Prostate gland (tissue), 2 donors: ENCODE data around the gene GRIK2. TPM values are rescaled to one million over a fixed set of nuclear protein-coding genes. Genes with fewer than 3 reads are reported as not detected.

Experiments
- DNase-seq: peaks from one replicate; pipeline ENCODE4 v3.0.0-alpha.2; 2019; ENCODE audit warnings: low spot score
- H3K27ac ChIP-seq, 2 donors: fragments of 200-600 bp; sonication (generic); 2 replicates each; pipeline ENCODE4 v1.5.1; 2017 to 2019
- H3K27me3 ChIP-seq: fragments of 200-600 bp; sonication (generic); replicated peaks from 2 replicates; pipeline ENCODE4 v1.5.1; 2019; ENCODE audit not compliant: insufficient read depth
- H3K36me3 ChIP-seq, 2 donors: fragments of 200-600 bp; sonication (generic); 1 replicate in 1 of 2; 2 replicates in 1 of 2; pipeline versions ENCODE4 v1.5.1 to v1.8.1; 2017 to 2019
- H3K4me1 ChIP-seq: fragments of 200-600 bp; sonication (generic); replicated peaks from 2 replicates; pipeline ENCODE4 v1.5.1; 2019
- H3K4me3 ChIP-seq, 2 donors: fragments of 200-600 bp; sonication (generic); 2 replicates each; pipeline ENCODE4 v1.5.1; 2017 to 2019
- H3K9me3 ChIP-seq: fragments of 200-600 bp; sonication (generic); 2 replicates; pipeline ENCODE4 v1.5.1; 2017
- CTCF ChIP-seq, 4 experiments: fragments of 200-600 bp in 2 of 4; fragments of 450-650 bp in 2 of 4; sonication (generic) in 2 of 4; IDR thresholded peaks; 1 replicate in 3 of 4; 2 replicates in 1 of 4; pipeline ENCODE4 v1.5.1; 2016 to 2019; ENCODE audit warnings: antibody characterized with exemption in 4 of 4, mild to moderate bottlenecking in 2 of 4, moderate library complexity in 2 of 4
- POLR2A ChIP-seq: fragments of 450-650 bp; IDR thresholded peaks from one replicate; pipeline ENCODE4 v1.6.1; 2016; ENCODE audit warnings: antibody characterized with exemption, mild to moderate bottlenecking
- POLR2AphosphoS5 ChIP-seq: sonication (generic); formaldehyde crosslinking; IDR thresholded peaks from one replicate; pipeline ENCODE4 v1.6.1; 2017; ENCODE audit warnings: antibody characterized with exemption
- WGBS: methylation state at CpG from one replicate; pipeline ENCODE4 v1.1.5; 2018; 5-methylcytosine and 5-hydroxymethylcytosine counted together
- intact Hi-C: fragments of 100-400 bp; cut with DNase I; formaldehyde crosslinking; loops from one replicate; pipeline ENCODE4 v1.14.2; 2022
- total RNA-seq, 2 donors: library from RNA; depleted of rRNA; stranded (reverse); fragments of >200 nt; gene quantifications; one replicate each; pipeline ENCODE4 v1.1.0, GENCODE V29; 2016

Gene GRIK2
- total RNA-seq, 2 donors from 2014 or later = 2.6 to 15.7 TPM

- intact Hi-C loops = no loop called here
- TF ChIP-seq POLR2AphosphoS5 (no peak), CTCF (IDR thresholded peaks at IDR 0.05) (no peak), POLR2A (no peak)
- WGBS = 47% methylated on average over 2 of the region's 2 CpGs
- Histone ChIP-seq H3K27me3 (no peaks in the 10 kb centered on the region), H3K9me3 (no peaks in the 10 kb centered on the region), H3K27ac (no peak overlapping the region), H3K4me3 (no peak overlapping the region), H3K4me1 (no peaks in the 10 kb centered on the region), H3K36me3 (no peaks in the 10 kb centered on the region)
- no peak for DNase-seq
Measured at GRCh38 chr6:101434601-101435000, 41.1 kb downstream of the GRIK2 start.

- TF ChIP-seq POLR2AphosphoS5 = no peak
- TF ChIP-seq POLR2A = no peak
- TF ChIP-seq CTCF (IDR thresholded peaks at IDR 0.05) = no peak
- Histone ChIP-seq H3K27ac (no peak overlapping the region), H3K4me1 (no peaks in the 10 kb centered on the region), H3K36me3 (no peaks in the 10 kb centered on the region), H3K4me3 (no peak overlapping the region), H3K9me3 (no peaks in the 10 kb centered on the region), H3K27me3 (no peaks in the 10 kb centered on the region)
- no peak for DNase-seq
- whole genome bisulfite sequencing = 46% methylated on average over 1 of the region's 1 CpG
- intact Hi-C loops = no loop called here
Measured at GRCh38 chr6:101435038-101435437, 41.5 kb downstream of the GRIK2 start.

GRCh38 chr6:101439790-101440189 lies 46.3 kb downstream of the GRIK2 start:
- no peaks in the 10 kb centered on the region for H3K9me3 ChIP-seq
- no peak for DNase-seq
- no peak overlapping the region for H3K4me3 ChIP-seq
- H3K27ac ChIP-seq = no peak overlapping the region
- H3K27me3 ChIP-seq = no peaks in the 10 kb centered on the region
- 98% methylated on average over 1 of the region's 1 CpG for WGBS
- no peaks in the 10 kb centered on the region for H3K36me3 ChIP-seq
- TF ChIP-seq POLR2AphosphoS5 (no peak), POLR2A (no peak), CTCF (IDR thresholded peaks at IDR 0.05) (no peak)
- intact Hi-C loops = no loop called here
- H3K4me1 ChIP-seq = no peaks in the 10 kb centered on the region

GRCh38 chr6:101443315-101443714 lies 49.8 kb downstream of the GRIK2 start:
- Histone ChIP-seq H3K4me1 (no peaks in the 10 kb centered on the region), H3K27ac (no peak overlapping the region), H3K4me3 (no peak overlapping the region), H3K9me3 (no peaks in the 10 kb centered on the region), H3K36me3 (no peaks in the 10 kb centered on the region), H3K27me3 (no peaks in the 10 kb centered on the region)
- no peak for DNase-seq
- intact Hi-C loops = no loop called here
- TF ChIP-seq POLR2A = no peak
- TF ChIP-seq CTCF (IDR thresholded peaks at IDR 0.05) = no peak
- TF ChIP-seq POLR2AphosphoS5 = no peak

- 95% methylated on average over 1 of the region's 1 CpG for WGBS
- H3K36me3 ChIP-seq = no peaks in the 10 kb centered on the region
- H3K27ac ChIP-seq = no peak overlapping the region
- no peaks in the 10 kb centered on the region for H3K4me1 ChIP-seq
- intact Hi-C loops = no loop called here
- H3K4me3 ChIP-seq = no peak overlapping the region
- TF ChIP-seq POLR2AphosphoS5 (no peak), CTCF (IDR thresholded peaks at IDR 0.05) (no peak), POLR2A (no peak)
- DNase-seq = no peak
- H3K27me3 ChIP-seq = no peaks in the 10 kb centered on the region
- no peaks in the 10 kb centered on the region for H3K9me3 ChIP-seq
Measured at GRCh38 chr6:101444717-101445116, 51.2 kb downstream of the GRIK2 start.
